ENCODE results near the gene CARF. TPM values are rescaled to one million over a fixed set of nuclear protein-coding genes. Genes with fewer than 3 reads are reported as not detected.
"Not testable (repeated sequence)": the region's sequence is repeated elsewhere in the genome, so short reads cannot be mapped to it uniquely, and the experiment has no call there.

The CARF gene
- total and polyA plus RNA-seq, 11 donors: 0.79 to 12.2 (median 6.9) TPM

DNA sequence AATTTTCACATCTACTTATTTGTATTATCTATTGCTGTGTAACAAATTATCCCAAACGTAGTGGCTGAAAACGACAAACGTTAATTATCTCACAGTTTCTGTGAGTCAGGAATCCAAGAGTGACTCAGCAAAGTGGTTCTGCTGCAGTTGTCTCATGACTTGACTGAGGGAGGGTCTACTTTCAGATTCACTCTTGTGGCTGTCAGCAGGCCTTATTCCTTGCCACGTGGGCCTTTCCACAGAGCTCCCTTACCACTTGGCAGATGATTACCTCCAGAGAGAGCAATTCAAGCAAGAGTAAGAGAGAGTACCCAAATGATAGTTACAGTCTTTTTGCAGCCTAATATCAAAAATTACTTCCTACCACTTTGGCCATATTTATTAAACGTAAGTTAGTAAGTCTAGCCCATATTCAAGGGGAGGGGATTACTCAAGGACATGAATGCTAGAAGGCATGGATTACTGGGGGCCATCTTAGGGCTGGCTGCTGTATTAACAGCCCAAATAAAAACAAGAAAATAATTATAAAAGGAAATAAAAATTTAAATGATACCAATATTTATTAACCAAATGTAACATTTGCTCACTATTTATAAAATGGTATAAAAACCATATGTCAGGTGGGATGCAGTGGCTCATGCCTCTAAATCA lies 53.9 kb downstream of the CARF start:
- Histone ChIP-seq H3K4me3 (no peak overlapping the region), H3K9me3 (no peaks in the 10 kb centered on the region), H3K36me3 (peaks cover 0 to 51% (median 3%) of the 10 kb centered on the region in 9 donors), H3K27ac (peak overlapping the region in 1 of 12 donors; percentile 11), H3K4me1 (peaks cover 0 to 4% (median 0%) of the 10 kb centered on the region in 12 donors), H3K27me3 (no peaks in the 10 kb centered on the region)
- ATAC-seq: no peak
- no peak for TF ChIP-seq POLR2A (IDR thresholded peaks at IDR 0.05)
- 40 to 54% (median 48%) methylated on average over 5 of the region's 5 CpGs for WGBS, 4 donors
- no peak for DNase-seq
- intact Hi-C loops (cut with DNase I): no loop called here

DNA sequence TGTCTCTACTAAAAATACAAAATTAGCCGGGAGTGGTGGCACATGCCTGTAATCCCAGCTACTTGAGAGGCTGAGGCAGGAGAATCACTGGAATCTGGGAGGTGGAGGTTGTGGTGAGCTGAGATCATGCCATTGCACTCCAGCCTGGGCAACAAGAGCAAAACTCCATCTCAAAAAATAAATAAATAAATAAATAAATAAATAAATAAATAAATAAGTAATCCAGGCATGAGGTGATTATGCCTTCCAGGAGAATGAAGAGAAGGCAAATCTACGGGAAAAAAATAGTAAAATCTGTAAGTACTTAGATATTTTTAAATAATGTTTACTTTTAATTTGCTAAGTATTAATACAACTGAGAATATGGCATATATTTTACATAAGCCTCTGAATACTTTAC lies 57.3 kb downstream of the CARF start:
- intact Hi-C loops (cut with DNase I); DNase-seq; H3K27me3 ChIP-seq; H3K4me3 ChIP-seq; H3K4me1 ChIP-seq; ATAC-seq; H3K27ac ChIP-seq; H3K9me3 ChIP-seq: not testable (repeated sequence)
- WGBS, 4 donors: 44 to 50% (median 48%) methylated on average over 2 of the region's 2 CpGs
- peaks cover 0 to 56% (median 20%) of the 10 kb centered on the region in 9 donors for H3K36me3 ChIP-seq

DNA sequence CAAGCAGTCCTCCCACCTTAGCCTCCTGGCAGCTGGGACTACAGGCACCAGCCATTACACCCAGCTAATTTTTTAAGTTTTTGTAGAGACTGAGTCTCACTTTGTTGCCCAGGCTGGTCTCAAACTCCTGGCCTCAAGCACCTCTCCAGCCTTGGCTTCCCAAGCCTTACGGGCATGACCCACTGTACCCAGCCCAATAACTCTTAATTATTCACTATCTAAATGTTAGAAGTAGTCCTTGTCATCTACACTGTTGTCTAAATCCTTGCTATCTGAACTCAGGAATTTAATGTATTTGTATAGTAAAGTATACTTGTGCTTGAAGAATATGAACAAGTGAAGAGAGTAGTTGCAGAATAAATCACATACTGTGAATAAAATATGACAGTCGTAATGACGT lies 64.7 kb downstream of the CARF start:
- ATAC-seq (no peak), DNase-seq (no peak)
- Histone ChIP-seq H3K27ac (no peak overlapping the region), H3K9me3 (no peaks in the 10 kb centered on the region), H3K4me1 (no peaks in the 10 kb centered on the region), H3K4me3 (no peak overlapping the region), H3K27me3 (no peaks in the 10 kb centered on the region), H3K36me3 (peaks cover 0 to 91% (median 27%) of the 10 kb centered on the region in 9 donors)
- TF ChIP-seq, protein P1, sequence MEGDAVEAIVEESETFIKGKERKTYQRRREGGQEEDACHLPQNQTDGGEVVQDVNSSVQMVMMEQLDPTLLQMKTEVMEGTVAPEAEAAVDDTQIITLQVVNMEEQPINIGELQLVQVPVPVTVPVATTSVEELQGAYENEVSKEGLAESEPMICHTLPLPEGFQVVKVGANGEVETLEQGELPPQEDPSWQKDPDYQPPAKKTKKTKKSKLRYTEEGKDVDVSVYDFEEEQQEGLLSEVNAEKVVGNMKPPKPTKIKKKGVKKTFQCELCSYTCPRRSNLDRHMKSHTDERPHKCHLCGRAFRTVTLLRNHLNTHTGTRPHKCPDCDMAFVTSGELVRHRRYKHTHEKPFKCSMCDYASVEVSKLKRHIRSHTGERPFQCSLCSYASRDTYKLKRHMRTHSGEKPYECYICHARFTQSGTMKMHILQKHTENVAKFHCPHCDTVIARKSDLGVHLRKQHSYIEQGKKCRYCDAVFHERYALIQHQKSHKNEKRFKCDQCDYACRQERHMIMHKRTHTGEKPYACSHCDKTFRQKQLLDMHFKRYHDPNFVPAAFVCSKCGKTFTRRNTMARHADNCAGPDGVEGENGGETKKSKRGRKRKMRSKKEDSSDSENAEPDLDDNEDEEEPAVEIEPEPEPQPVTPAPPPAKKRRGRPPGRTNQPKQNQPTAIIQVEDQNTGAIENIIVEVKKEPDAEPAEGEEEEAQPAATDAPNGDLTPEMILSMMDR (IDR thresholded peaks at IDR 0.05): no peak
- no peak for TF ChIP-seq POLR2A (IDR thresholded peaks at IDR 0.05)
- WGBS, 4 donors: 91 to 95% (median 93%) methylated on average over 3 of the region's 3 CpGs
- intact Hi-C loops (cut with DNase I): no loop called here

DNA sequence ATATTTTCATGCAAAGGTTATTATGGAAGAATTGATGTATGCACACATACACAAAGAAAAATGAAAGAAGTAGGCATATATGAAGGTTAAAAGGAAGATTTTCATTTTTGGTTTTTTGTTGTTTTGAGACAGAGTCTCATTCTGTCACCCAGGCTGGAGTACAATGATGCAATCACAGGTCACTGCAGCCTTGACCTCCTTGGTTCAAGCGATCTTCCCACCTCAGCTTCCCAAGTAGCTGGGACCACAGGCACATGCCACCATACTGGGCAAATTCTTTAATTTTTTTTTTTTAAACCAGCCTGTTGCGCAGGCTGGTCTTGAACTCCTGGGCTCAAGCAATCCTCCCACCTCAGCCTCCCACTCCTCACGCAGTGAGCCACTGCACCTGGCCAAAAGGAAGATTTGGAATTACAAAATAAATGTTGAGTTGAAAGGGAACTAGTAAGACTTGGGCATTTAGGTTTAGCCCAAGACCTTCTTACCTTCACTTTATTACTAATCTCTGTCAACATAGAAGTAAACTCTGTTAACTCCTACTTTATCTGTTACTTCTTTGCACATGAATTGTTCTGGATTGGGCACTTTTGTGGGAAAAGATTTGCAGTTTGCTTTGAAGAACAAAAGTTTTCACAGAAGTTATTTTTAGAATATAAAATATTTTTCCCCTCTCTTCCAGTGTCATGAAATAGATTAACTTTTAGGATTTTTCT lies 70.9 kb downstream of the CARF start:
- Histone ChIP-seq H3K27me3 (no peaks in the 10 kb centered on the region), H3K9me3 (no peaks in the 10 kb centered on the region), H3K4me3 (no peak overlapping the region), H3K4me1 (no peaks in the 10 kb centered on the region), H3K27ac (no peak overlapping the region), H3K36me3 (peaks cover 0 to 76% (median 12%) of the 10 kb centered on the region in 9 donors)
- TF ChIP-seq, protein P1 (IDR thresholded peaks at IDR 0.05): no peak
- TF ChIP-seq POLR2A (IDR thresholded peaks at IDR 0.05): no peak
- intact Hi-C loops (cut with DNase I): no loop called here
- DNase-seq (no peak), ATAC-seq (no peak)
- 91 to 93% (median 93%) methylated on average over 3 of the region's 3 CpGs for WGBS, 4 donors

DNA sequence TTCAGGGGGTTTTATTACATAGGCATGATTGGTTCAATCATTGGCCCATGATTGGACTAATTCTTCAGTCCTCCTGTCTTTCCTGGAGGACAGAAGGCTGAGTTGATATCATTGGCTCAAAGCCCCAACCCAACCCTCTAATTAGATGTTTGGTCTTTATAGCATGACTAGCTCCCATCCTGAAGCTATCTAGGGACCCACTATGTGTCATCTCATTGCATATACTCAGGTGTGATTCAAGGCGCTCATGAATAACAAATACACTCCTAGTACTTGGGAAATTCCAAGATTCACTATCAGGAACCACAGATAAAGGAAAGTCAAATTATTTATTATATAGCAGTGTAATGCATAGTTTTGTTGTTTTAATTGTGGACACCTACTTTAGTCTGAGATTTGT lies 77.7 kb downstream of the CARF start:
- Histone ChIP-seq H3K4me3 (no peak overlapping the region), H3K27me3 (no peaks in the 10 kb centered on the region), H3K36me3 (peaks cover 0 to 16% (median 0%) of the 10 kb centered on the region in 9 donors), H3K4me1 (no peaks in the 10 kb centered on the region), H3K9me3 (no peaks in the 10 kb centered on the region), H3K27ac (no peak overlapping the region)
- intact Hi-C loops (cut with DNase I): no loop called here
- DNase-seq (no peak), ATAC-seq (no peak)
- TF ChIP-seq, protein P1 (IDR thresholded peaks at IDR 0.05): no peak
- TF ChIP-seq POLR2A (IDR thresholded peaks at IDR 0.05): no peak
- 97 to 100% (median 99%) methylated on average over 1 of the region's 1 CpG for WGBS, 4 donors
